Measurements from ENCODE around the gene MOK. TPM values are rescaled to one million over a fixed set of nuclear protein-coding genes. Genes with fewer than 3 reads are reported as not detected.

The MOK gene
- total RNA-seq, 1 experiment from 2014 or later, result 2.8 TPM

DNA sequence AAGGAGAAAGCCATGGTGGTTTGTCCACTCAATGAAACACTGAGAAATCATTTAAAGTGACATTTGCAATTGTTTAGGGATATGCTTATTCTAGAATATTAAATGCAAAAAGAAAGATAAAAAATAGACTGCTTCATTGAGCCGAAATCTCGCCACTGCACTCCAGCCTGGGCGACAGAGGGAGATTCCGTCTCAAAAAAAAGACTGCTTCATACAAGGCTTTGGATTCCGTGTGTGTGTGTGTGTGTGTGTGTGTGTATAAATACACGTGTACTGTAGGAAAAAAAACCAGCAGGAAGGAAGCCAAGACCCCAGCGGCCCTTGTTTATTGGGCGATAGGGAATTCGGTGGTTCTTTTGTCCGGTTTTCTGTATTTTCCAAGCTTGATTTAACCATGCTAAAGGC lies 11.4 kb upstream of the MOK start:
- Histone ChIP-seq H3K4me2 (ENCODE audit: insufficient read depth, insufficient read length, low read length) (peak overlapping the region; percentile 34), H3K23me2 (ENCODE audit: insufficient read length, low read depth, low read length, poor library complexity, severe bottlenecking) (peaks cover 21% of the 10 kb centered on the region), H4K8ac (replicated peaks; ENCODE audit: insufficient read length, low read depth, low read length) (no peak overlapping the region), H3K4me1 (ENCODE audit: insufficient read depth, low read length) (no peaks in the 10 kb centered on the region; the same call in 1 of the 2 replicates), H2AK5ac (ENCODE audit: insufficient read length, low read length) (no peak overlapping the region), H2BK20ac (ENCODE audit: low read depth, low read length, poor library complexity, severe bottlenecking) (no peak overlapping the region), H3K9me3 (ENCODE audit: control insufficient read depth, low read depth, low read length) (no peaks in the 10 kb centered on the region), H3K79me1 (ENCODE audit: insufficient read depth, low read depth, low read length, poor library complexity, severe bottlenecking) (no peaks in the 10 kb centered on the region), H2BK120ac (ENCODE audit: low read depth, low read length, poor library complexity, severe bottlenecking) (no peak overlapping the region), H4K91ac (ENCODE audit: insufficient read length, low read depth, low read length) (no peak overlapping the region), H3T11ph (ENCODE audit: low read length) (no peak overlapping the region), H3K27me3 (ENCODE audit: insufficient read depth, low read length) (no peaks in the 10 kb centered on the region; the same call in 1 of the 2 replicates), H2BK5ac (ENCODE audit: insufficient read length, low read length) (no peak overlapping the region), H3K27ac (ENCODE audit: insufficient read length, low read depth, low read length) (no peak overlapping the region), H3K9ac (ENCODE audit: extremely low read depth, insufficient read length, low read length) (peak overlapping the region; percentile 8), H2BK15ac (ENCODE audit: low read depth, low read length) (no peak overlapping the region), H3K18ac (ENCODE audit: insufficient read length, low read depth, low read length) (no peak overlapping the region), H3K14ac (ENCODE audit: insufficient read depth, low read length) (no peak overlapping the region), H2AFZ (ENCODE audit: low read length) (peak overlapping the region; percentile 10), H3K79me2 (ENCODE audit: insufficient read depth, low read length) (no peaks in the 10 kb centered on the region), H4K20me1 (ENCODE audit: control insufficient read depth, insufficient read depth, insufficient read length) (no peaks in the 10 kb centered on the region), H3K4ac (ENCODE audit: low read depth, low read length) (no peak overlapping the region), H3K23ac (ENCODE audit: insufficient read length, low read depth, low read length) (no peak overlapping the region), H3K56ac (ENCODE audit: insufficient read length, low read depth, low read length) (no peak overlapping the region), H2BK12ac (ENCODE audit: insufficient read length, low read depth, low read length) (no peak overlapping the region), H4K5ac (ENCODE audit: insufficient read length, low read depth, low read length) (no peak overlapping the region)
- Mint-ChIP-seq H3K36me3 (ENCODE audit: insufficient read depth in 1 of 3, low read depth in 3 of 3) (no peaks in the 10 kb centered on the region; a peak in 1 of 7 replicates), H3K27ac (peak overlapping the region; percentile 61 to 92 (median 83); a peak in 4 of 7 replicates), H3K4me1 (peaks cover 39 to 43% of the 10 kb centered on the region in 2 experiments), H3K9me3 (no peaks in the 10 kb centered on the region; a peak in 1 of 5 replicates), H3K27me3 (ENCODE audit: low read depth) (peaks cover 35% of the 10 kb centered on the region), H3K4me3 (peak overlapping the region; percentile 88 to 94)
- WGBS (ENCODE audit: extremely low coverage, insufficient read length, low lambda C conversion rate), result no CpG with 5 or more reads among the region's 10 CpGs
- TF ChIP-seq, protein P1, sequence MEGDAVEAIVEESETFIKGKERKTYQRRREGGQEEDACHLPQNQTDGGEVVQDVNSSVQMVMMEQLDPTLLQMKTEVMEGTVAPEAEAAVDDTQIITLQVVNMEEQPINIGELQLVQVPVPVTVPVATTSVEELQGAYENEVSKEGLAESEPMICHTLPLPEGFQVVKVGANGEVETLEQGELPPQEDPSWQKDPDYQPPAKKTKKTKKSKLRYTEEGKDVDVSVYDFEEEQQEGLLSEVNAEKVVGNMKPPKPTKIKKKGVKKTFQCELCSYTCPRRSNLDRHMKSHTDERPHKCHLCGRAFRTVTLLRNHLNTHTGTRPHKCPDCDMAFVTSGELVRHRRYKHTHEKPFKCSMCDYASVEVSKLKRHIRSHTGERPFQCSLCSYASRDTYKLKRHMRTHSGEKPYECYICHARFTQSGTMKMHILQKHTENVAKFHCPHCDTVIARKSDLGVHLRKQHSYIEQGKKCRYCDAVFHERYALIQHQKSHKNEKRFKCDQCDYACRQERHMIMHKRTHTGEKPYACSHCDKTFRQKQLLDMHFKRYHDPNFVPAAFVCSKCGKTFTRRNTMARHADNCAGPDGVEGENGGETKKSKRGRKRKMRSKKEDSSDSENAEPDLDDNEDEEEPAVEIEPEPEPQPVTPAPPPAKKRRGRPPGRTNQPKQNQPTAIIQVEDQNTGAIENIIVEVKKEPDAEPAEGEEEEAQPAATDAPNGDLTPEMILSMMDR (conservative IDR thresholded peaks at IDR 0.05), result no peak
- no peak for DNase-seq

Measured in H9 (cell line).